ENCODE data around the gene GPR162.

DNA sequence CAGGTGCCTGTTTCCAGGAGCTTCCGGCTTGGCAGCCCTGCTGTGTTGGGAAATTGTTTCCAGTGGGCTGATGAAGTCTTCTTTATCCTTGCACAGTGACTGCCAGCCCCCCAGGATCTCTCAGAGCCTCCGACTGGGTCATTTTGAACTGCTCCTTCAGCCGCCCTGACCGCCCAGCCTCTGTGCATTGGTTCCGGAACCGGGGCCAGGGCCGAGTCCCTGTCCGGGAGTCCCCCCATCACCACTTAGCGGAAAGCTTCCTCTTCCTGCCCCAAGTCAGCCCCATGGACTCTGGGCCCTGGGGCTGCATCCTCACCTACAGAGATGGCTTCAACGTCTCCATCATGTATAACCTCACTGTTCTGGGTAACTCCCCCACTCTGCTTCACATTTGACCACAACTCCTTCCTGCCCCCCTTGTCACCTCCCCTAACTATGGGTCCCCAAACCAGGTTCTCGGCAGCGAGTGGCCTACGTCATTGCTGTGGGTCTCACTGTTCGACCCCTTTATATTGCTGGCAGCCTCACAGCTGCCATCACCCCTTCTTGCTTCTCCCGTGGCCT lies 47.0 kb upstream of the GPR162 start:
- no peak for TF ChIP-seq POLR2AphosphoS5 (IDR thresholded peaks at IDR 0.05)
- TF ChIP-seq, protein P1, sequence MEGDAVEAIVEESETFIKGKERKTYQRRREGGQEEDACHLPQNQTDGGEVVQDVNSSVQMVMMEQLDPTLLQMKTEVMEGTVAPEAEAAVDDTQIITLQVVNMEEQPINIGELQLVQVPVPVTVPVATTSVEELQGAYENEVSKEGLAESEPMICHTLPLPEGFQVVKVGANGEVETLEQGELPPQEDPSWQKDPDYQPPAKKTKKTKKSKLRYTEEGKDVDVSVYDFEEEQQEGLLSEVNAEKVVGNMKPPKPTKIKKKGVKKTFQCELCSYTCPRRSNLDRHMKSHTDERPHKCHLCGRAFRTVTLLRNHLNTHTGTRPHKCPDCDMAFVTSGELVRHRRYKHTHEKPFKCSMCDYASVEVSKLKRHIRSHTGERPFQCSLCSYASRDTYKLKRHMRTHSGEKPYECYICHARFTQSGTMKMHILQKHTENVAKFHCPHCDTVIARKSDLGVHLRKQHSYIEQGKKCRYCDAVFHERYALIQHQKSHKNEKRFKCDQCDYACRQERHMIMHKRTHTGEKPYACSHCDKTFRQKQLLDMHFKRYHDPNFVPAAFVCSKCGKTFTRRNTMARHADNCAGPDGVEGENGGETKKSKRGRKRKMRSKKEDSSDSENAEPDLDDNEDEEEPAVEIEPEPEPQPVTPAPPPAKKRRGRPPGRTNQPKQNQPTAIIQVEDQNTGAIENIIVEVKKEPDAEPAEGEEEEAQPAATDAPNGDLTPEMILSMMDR (IDR thresholded peaks at IDR 0.05) = no peak
- no peak for TF ChIP-seq POLR2A (IDR thresholded peaks at IDR 0.05)
- TF ChIP-seq EP300 (IDR thresholded peaks at IDR 0.05) = no peak

Measured in suprapubic skin (tissue), 4 donors.